Ovary (tissue), 9 donors: Measurements from ENCODE around the gene FGFR2. TPM values are rescaled to one million over a fixed set of nuclear protein-coding genes. Genes with fewer than 3 reads are reported as not detected.

Source experiments
- DNase-seq, 5 donors: peaks; one replicate each; pipeline ENCODE4 v3.0.0-alpha.2; 2019 to 2020
- H3K27ac ChIP-seq, 2 donors: fragments of 200-600 bp; one replicate each; pipeline versions ENCODE4 v1.5.1 to v1.8.0; 2019 to 2022
- H3K27me3 ChIP-seq: fragments of 200-600 bp; one replicate; pipeline ENCODE4 v1.8.0; 2022
- H3K36me3 ChIP-seq: fragments of 200-600 bp; sonication (generic); one replicate; pipeline ENCODE4 v1.5.1; 2019
- H3K4me1 ChIP-seq: one replicate; pipeline ENCODE4 v1.8.1; 2013; ENCODE audit warnings: mild to moderate bottlenecking, moderate library complexity; ENCODE audit not compliant: insufficient read depth
- H3K4me3 ChIP-seq: fragments of 200-600 bp; sonication (generic); one replicate; pipeline ENCODE4 v1.5.1; 2017
- H3K9me3 ChIP-seq, 2 donors: fragments of 200-600 bp in 1 of 2; sonication (generic) in 1 of 2; one replicate each; pipeline versions ENCODE4 v1.5.1 to v1.8.1; 2013 to 2019; ENCODE audit warnings: mild to moderate bottlenecking in 1 of 2, moderate library complexity in 1 of 2
- CTCF ChIP-seq, 3 donors: fragments of 450-650 bp in 2 of 3; fragments of 200-600 bp in 1 of 3; IDR thresholded peaks; one replicate each; pipeline versions ENCODE4 v1.5.1 to v1.8.0; 2016 to 2022; ENCODE audit warnings: antibody characterized with exemption in 3 of 3, mild to moderate bottlenecking in 1 of 3
- EP300 ChIP-seq: sonication (generic); formaldehyde crosslinking; IDR thresholded peaks from one replicate; pipeline ENCODE4 v1.6.1; 2017; ENCODE audit warnings: antibody characterized with exemption
- POLR2A ChIP-seq: fragments of 450-650 bp; IDR thresholded peaks from one replicate; pipeline ENCODE4 v1.6.1; 2017; ENCODE audit warnings: antibody characterized with exemption, mild to moderate bottlenecking, moderate library complexity
- WGBS, 3 donors: extraction: QIAGEN DNeasy Blood & Tissue Kit in 1 of 3; methylation state at CpG; one replicate each; pipeline versions ENCODE4 v1.1.5 to v1.1.7; 2013 to 2017; 5-methylcytosine and 5-hydroxymethylcytosine counted together
- intact Hi-C, 4 donors: fragments of 100-400 bp; cut with DNase I; formaldehyde crosslinking; loops; one replicate each; pipeline versions ENCODE4 v1.11.0 to v1.15.1; 2022 to 2023
- polyA plus RNA-seq, 2 donors: library from polyadenylated mRNA; stranded (reverse); fragments of 200-250 nt in 1 of 2; fragments of 350-450 nt in 1 of 2; fragmentation: Illumina TruSeq in 1 of 2; extraction: RNeasy Lipid Tissue Mini Kit (QIAGEN cat#74804) in 1 of 2; gene quantifications; one replicate each; pipeline ENCODE4 v1.2.3, GENCODE V29; 2013 to 2014
- total RNA-seq, 7 donors: library from RNA; depleted of rRNA in 2 of 7; stranded (reverse); fragments of >200 nt in 2 of 7; fragmentation: NEBNext Ultra II Directional in 3 of 7; extraction: Animal tissue kit (Norgen Biotek cat#: 25700) in 3 of 7; gene quantifications; one replicate each; pipeline versions ENCODE4 v1.1.0 to v1.2.4, GENCODE V29; 2016 to 2023
- donor health status: DM: no; HTN: no; CAD: no; lungs with moderate emphysema.
- donor health status: DM: no; HTN: no; CAD: no.
- donor health status: Bipolar disorder and iron deficiency.
- donor health status: DM: yes; HTN: yes; CAD: no.
- donor health status: DM: no; HTN: no; CAD: no.
- donor health status: DM: yes; HTN: yes; CAD: no.

Gene FGFR2
- total and polyA plus RNA-seq, 9 donors, result 8.8 to 52.2 (median 26.5) TPM

DNA sequence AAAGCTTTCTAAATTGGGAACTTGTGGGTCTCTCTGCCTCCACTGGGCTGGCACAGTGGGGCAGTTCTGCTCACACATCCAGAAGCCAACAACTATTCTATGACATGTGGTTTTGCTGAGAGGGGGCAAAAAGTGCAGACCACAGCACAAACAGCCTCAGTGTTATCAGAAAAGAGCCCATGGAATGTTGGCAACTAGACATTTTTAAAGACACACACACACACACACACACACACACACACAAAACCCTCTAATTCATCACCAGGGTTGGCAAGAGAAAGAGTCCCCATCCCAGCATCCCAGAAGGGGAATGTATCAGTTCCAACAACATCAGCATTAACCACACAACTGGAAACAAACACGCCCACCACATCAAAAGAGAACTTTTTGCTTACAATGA, 117.1 kb downstream of the FGFR2 start:
- Histone ChIP-seq H3K27ac (no peak overlapping the region), H3K4me3 (no peak overlapping the region), H3K27me3 (no peaks in the 10 kb centered on the region), H3K4me1 (no peaks in the 10 kb centered on the region), H3K9me3 (no peaks in the 10 kb centered on the region), H3K36me3 (no peaks in the 10 kb centered on the region)
- DNase-seq, result peak in 3 of 5 donors; percentile 32 to 45 (median 41)
- intact Hi-C loops, result loop anchor here in 1 of 4 donors (10.0 kb wide), 1 partner anchor 114 kb away; the partner anchor contains the start of gene FGFR2
- WGBS, 3 donors, result 3 to 10% (median 6%) methylated on average over 1 of the region's 1 CpG
- no peak for TF ChIP-seq POLR2A
- TF ChIP-seq EP300, result no peak
- no peak for TF ChIP-seq CTCF (IDR thresholded peaks at IDR 0.05)

GRCh38 chr10:121478556-121478955, 119.7 kb downstream of the FGFR2 start:
- 94 to 96% (median 96%) methylated on average over 7 of the region's 7 CpGs for WGBS, 3 donors
- Histone ChIP-seq H3K4me3 (no peak overlapping the region), H3K27ac (no peak overlapping the region), H3K27me3 (no peaks in the 10 kb centered on the region), H3K4me1 (no peaks in the 10 kb centered on the region), H3K9me3 (no peaks in the 10 kb centered on the region), H3K36me3 (no peaks in the 10 kb centered on the region)
- no peak for DNase-seq
- no peak for TF ChIP-seq POLR2A
- TF ChIP-seq EP300, result no peak
- no peak for TF ChIP-seq CTCF (IDR thresholded peaks at IDR 0.05)
- intact Hi-C loops, result no loop called here

GRCh38 chr10:121469797-121470606, 128.2 kb downstream of the FGFR2 start:
- Histone ChIP-seq H3K27me3 (no peaks in the 10 kb centered on the region), H3K4me3 (no peak overlapping the region), H3K27ac (no peak overlapping the region), H3K4me1 (no peaks in the 10 kb centered on the region), H3K36me3 (no peaks in the 10 kb centered on the region), H3K9me3 (no peaks in the 10 kb centered on the region)
- TF ChIP-seq POLR2A (no peak), EP300 (no peak), CTCF (IDR thresholded peaks at IDR 0.05) (no peak)
- 58 to 70% (median 61%) methylated on average over 19 of the region's 19 CpGs for WGBS, 3 donors
- DNase-seq, result no peak
- intact Hi-C loops, result no loop called here

- Histone ChIP-seq H3K4me3 (no peak overlapping the region), H3K27me3 (no peaks in the 10 kb centered on the region), H3K27ac (no peak overlapping the region), H3K9me3 (no peaks in the 10 kb centered on the region), H3K36me3 (no peaks in the 10 kb centered on the region), H3K4me1 (no peaks in the 10 kb centered on the region)
- TF ChIP-seq EP300, result no peak
- no peak for TF ChIP-seq POLR2A
- TF ChIP-seq CTCF (IDR thresholded peaks at IDR 0.05), result no peak
- 78 to 81% (median 78%) methylated on average over 8 of the region's 8 CpGs for WGBS, 3 donors
- intact Hi-C loops, result no loop called here
- no peak for DNase-seq
Observed at GRCh38 chr10:121468726-121469125, 129.5 kb downstream of the FGFR2 start.
